MG63 (cell line): ENCODE results near the gene FILIP1L. TPM values are rescaled to one million over a fixed set of nuclear protein-coding genes. Genes with fewer than 3 reads are reported as not detected.
A peak's percentile ranks its signal among the peaks of the same experiment; 100 is the strongest.

ENCODE experiments used
- DNase-seq: peaks from one replicate; pipeline ENCODE4 v3.0.0-alpha.2; 2020
- H3K27me3 ChIP-seq: fragments of 250-450 bp; sonication (Bioruptor Pico); 2 replicates; pipeline ENCODE4 v1.5.1; 2020; ENCODE audit warnings: mild to moderate bottlenecking, moderate library complexity
- H3K36me3 ChIP-seq: fragments of 250-450 bp; sonication (Bioruptor Pico); 2 replicates; pipeline ENCODE4 v1.5.1; 2020; ENCODE audit warnings: mild to moderate bottlenecking, moderate library complexity
- H3K4me3 ChIP-seq: fragments of 250-450 bp; sonication (Bioruptor Pico); 2 replicates; pipeline ENCODE4 v1.5.1; 2020; ENCODE audit warnings: mild to moderate bottlenecking, moderate library complexity
- H3K9me3 ChIP-seq: fragments of 250-450 bp; sonication (Bioruptor Pico); 2 replicates; pipeline ENCODE4 v1.5.1; 2020; ENCODE audit warnings: mild to moderate bottlenecking, moderate library complexity
- total RNA-seq: library from RNA; depleted of rRNA; stranded (reverse); fragments of >200 nt; shearing (Covaris generic); gene quantifications from 2 replicates; pipeline ENCODE4 v1.2.3, GENCODE V29; 2014; ENCODE audit warnings: low replicate concordance

FILIP1L gene
- total RNA-seq, 1 experiment from 2014 or later: 19.9 TPM

- no peaks in the 10 kb centered on the region for H3K9me3 ChIP-seq
- no peak overlapping the region for H3K4me3 ChIP-seq
- H3K36me3 ChIP-seq: no peaks in the 10 kb centered on the region; the same call in 1 of the 2 replicates
- no peak for DNase-seq
- H3K27me3 ChIP-seq: no peaks in the 10 kb centered on the region
These were observed 186.4 kb downstream of the FILIP1L start for GRCh38 chr3:99927671-99928457.

DNA sequence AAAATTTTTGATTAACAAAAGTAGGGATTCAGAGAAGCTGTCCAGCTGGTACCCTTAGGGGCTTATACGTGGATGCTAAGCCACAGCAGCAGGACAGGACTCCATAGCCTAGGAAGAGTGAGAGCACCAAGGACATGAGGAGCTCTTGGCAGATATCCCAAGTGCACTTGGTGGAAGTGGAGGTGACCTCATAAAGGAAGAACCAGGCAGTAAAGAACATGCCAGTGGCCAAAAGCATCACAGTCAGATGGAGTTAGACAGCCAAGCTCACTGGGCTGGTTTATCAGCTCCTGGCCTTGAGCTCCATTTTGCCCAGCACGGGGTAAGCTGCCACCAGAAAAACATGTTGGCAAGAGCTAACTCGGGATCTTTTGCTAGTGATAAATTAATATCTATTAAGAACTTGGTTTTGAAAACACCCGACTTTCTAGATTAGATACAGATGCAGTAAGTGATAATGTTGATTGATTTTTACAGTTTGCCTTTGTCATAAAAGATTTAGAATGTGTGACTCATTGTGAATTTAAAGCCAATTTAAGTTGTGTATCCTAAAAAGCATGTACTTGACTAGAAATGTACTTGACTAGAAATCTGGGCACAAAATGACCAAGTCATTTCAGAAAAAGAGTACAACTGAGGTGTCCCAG lies 188.6 kb downstream of the FILIP1L start:
- Histone ChIP-seq H3K27me3 (no peaks in the 10 kb centered on the region), H3K4me3 (no peak overlapping the region), H3K36me3 (no peaks in the 10 kb centered on the region; the same call in 1 of the 2 replicates), H3K9me3 (no peaks in the 10 kb centered on the region)
- DNase-seq: peak; percentile 90

GRCh38 chr3:99923873-99924272 lies 190.4 kb downstream of the FILIP1L start:
- Histone ChIP-seq H3K4me3 (no peak overlapping the region), H3K27me3 (no peaks in the 10 kb centered on the region), H3K9me3 (no peaks in the 10 kb centered on the region), H3K36me3 (no peaks in the 10 kb centered on the region; the same call in 1 of the 2 replicates)
- DNase-seq: no peak

DNA sequence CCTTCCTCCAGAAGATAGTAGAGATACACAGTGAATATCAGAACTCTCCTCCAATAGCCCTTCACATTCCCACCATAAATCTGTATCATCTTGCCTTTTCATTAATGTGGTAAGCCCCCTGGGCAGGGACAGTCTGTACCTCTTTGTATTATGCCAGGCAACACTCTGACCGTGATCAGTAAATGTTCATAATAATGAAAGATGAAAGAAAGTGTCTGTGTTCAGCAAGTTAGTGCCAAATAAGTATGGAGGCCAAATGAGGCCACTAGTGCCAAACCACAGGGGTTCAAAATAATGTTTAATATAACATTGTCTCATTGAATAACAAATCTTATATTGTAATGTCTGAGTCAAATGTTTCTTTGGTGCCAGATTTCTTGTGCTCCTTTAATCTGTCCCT lies 192.3 kb downstream of the FILIP1L start:
- peak; percentile 69 for DNase-seq
- Histone ChIP-seq H3K27me3 (no peaks in the 10 kb centered on the region), H3K9me3 (no peaks in the 10 kb centered on the region), H3K4me3 (no peak overlapping the region), H3K36me3 (no peaks in the 10 kb centered on the region; the same call in 1 of the 2 replicates)

- Histone ChIP-seq H3K36me3 (no peaks in the 10 kb centered on the region; the same call in 1 of the 2 replicates), H3K27me3 (no peaks in the 10 kb centered on the region), H3K4me3 (no peak overlapping the region), H3K9me3 (no peaks in the 10 kb centered on the region)
- DNase-seq: no peak
These were observed 193.0 kb downstream of the FILIP1L start for GRCh38 chr3:99921377-99921695.

DNA sequence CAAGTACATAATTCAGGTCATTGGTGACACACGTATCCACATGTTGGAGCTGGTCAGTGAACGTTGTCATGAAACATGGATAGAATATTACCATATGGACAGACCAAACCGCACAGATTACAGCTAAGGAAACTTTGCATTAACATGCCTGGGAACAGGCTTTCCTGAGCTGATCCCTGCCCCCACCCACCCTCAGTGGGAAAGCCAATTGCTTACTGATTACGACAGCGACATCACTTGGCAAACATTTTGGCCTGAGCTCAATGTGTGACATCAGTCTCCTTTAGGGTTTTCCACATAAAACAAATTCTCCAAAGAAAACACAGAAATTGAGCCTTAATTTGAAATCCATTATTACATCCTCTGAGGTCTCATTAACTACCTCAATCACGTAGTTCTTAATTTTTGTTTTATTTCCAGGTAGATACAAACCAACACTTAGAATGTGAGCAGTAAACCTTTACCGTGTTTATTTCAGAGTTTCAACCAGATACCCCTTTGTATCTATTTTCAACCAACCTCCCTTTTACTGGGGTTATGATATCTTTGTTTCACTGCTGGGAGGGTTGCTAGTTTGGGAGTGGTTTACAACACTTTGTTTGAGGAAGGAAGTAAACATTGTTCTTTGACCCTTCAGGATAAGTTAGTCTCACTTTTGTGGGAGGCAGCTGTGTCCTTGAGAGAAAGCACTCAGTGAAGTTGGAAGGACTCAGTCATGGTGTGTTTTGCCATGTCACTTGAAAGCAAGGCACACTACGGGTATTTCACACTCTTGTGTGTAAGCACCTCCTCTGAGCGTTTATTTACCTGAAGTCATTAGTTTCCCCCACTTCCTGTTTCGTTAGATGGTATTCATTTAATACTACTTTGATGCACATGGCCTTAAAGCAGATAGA lies 193.6 kb downstream of the FILIP1L start:
- Histone ChIP-seq H3K36me3 (no peaks in the 10 kb centered on the region; the same call in 1 of the 2 replicates), H3K4me3 (no peak overlapping the region)
- DNase-seq: peak; percentile 79

GRCh38 chr3:99919694-99920093 lies 194.6 kb downstream of the FILIP1L start:
- no peaks in the 10 kb centered on the region for H3K27me3 ChIP-seq
- no peak overlapping the region for H3K4me3 ChIP-seq
- H3K9me3 ChIP-seq: no peaks in the 10 kb centered on the region
- H3K36me3 ChIP-seq: no peaks in the 10 kb centered on the region; the same call in 1 of the 2 replicates
- DNase-seq: no peak

More for the DNA sequence above, 193.6 kb downstream of the FILIP1L start:
- Histone ChIP-seq H3K27me3 (no peaks in the 10 kb centered on the region), H3K9me3 (no peaks in the 10 kb centered on the region)

DNA sequence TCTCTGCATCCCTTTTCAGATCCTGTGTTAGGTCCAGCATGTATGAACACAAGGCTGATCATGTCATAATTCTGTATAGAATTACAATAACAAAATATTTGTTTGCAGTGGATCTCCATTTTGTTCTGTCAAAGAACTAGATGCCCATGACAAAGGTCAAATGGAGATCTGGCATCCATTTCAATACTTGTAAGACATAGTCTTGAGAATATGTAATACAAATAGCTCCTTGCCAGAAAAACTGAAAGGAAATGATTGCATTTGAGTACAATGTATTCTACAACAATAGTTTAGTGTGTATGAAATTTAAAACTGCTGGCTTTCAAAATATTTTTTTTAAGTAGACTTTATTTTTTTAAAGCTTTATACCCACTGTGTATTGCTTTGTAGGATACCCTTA lies 195.6 kb downstream of the FILIP1L start:
- Histone ChIP-seq H3K36me3 (no peaks in the 10 kb centered on the region; the same call in 1 of the 2 replicates), H3K4me3 (no peak overlapping the region), H3K9me3 (no peaks in the 10 kb centered on the region), H3K27me3 (no peaks in the 10 kb centered on the region)
- no peak for DNase-seq

- H3K9me3 ChIP-seq: no peaks in the 10 kb centered on the region
- H3K36me3 ChIP-seq: no peaks in the 10 kb centered on the region; the same call in 1 of the 2 replicates
- H3K27me3 ChIP-seq: no peaks in the 10 kb centered on the region
- no peak overlapping the region for H3K4me3 ChIP-seq
- no peak for DNase-seq
These were observed 198.3 kb downstream of the FILIP1L start for GRCh38 chr3:99915906-99916432.

DNA sequence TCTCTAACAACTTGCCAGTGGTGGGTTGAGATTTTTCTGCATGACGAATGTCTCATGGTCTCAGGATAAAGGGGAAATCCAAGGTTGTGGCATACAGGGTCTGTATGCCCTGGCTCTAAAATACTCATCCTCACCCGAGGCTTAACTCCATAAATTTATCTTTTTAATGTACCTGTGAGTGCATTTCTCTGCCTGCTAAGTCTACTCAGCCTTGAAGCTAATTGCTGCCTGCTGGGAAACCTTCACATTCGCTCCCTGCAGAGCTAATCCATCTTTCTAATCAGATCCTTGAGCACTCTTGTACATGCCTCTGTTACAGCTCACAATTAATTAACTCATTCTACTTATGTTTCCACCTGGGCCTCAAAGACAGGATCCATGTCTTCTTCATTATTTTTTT lies 202.9 kb downstream of the FILIP1L start:
- Histone ChIP-seq H3K4me3 (no peak overlapping the region), H3K36me3 (no peaks in the 10 kb centered on the region), H3K27me3 (no peaks in the 10 kb centered on the region), H3K9me3 (no peaks in the 10 kb centered on the region)
- DNase-seq: no peak

DNA sequence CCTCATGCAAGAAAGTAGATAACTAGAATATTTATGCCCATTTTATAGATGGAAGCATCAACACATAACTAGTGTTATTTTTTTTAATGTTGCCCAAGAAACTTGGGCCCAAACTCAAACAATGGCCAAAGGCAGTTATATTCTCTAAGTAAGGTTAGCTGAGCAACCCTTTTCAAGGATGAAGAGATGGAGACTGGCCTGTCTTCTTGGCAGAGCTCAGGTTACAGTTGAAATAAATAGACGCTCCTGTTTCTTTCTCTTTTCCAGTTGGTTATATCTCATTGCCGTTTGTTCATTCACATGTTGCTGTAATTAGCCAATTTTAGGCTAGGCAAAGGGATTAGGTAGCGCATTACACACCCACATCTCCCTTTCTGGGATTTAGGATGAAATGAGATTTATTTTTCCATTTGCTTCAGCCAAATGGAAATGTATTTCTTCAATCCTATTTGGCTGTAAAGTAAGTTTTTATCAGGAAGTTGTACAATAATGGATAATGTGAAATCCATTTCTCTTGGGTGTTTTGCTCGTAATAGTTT lies 203.5 kb downstream of the FILIP1L start:
- no peaks in the 10 kb centered on the region for H3K9me3 ChIP-seq
- DNase-seq: no peak
- no peaks in the 10 kb centered on the region for H3K27me3 ChIP-seq
- no peaks in the 10 kb centered on the region for H3K36me3 ChIP-seq
- H3K4me3 ChIP-seq: no peak overlapping the region

- H3K27me3 ChIP-seq: no peaks in the 10 kb centered on the region
- DNase-seq: peak; percentile 50
- no peaks in the 10 kb centered on the region for H3K36me3 ChIP-seq
- H3K4me3 ChIP-seq: no peak overlapping the region
- no peaks in the 10 kb centered on the region for H3K9me3 ChIP-seq
These were observed 204.4 kb downstream of the FILIP1L start for GRCh38 chr3:99909714-99910495.

- no peak for DNase-seq
- Histone ChIP-seq H3K27me3 (no peaks in the 10 kb centered on the region), H3K9me3 (no peaks in the 10 kb centered on the region), H3K36me3 (no peaks in the 10 kb centered on the region), H3K4me3 (no peak overlapping the region)
These were observed 206.2 kb downstream of the FILIP1L start for GRCh38 chr3:99907959-99908544.

DNA sequence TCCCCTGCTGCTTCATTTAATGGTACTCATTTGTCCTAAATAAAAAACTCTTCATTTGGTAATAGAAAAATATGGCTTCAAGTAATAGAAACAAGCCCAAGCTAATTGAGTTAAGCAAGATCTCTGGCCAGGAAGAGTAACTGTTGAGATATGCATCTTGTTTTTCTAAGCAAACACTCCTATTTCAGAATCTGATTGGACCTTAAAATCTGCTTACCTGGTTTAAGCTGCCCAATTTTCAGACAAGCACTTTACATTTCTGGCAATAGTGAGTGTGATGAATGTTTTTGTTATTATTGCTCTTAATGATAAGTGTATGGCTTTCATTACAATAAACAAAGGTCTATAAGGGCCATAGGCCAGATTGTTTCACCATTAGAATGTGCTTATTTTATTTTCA lies 210.4 kb downstream of the FILIP1L start:
- H3K4me3 ChIP-seq: no peak overlapping the region

DNA sequence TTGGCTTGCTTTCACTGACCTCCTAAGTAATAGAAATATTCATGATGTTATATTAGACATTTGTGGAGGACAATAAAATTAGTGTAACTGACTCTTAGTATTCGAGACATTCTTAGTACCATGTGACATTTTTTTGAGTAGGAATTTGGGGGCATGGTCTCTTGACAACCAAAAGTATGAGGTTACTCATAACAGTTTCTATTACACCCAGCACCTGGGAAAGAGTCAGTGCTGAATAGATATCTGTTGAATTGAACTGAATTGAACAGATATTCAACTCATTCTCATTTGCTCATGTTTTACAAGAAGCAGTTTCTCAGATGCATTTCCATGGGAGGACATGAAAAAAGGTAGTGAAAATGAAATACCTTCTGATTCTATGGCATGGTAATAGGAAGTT lies 212.2 kb downstream of the FILIP1L start:
- no peak overlapping the region for H3K4me3 ChIP-seq
- H3K27me3 ChIP-seq: no peaks in the 10 kb centered on the region
- no peaks in the 10 kb centered on the region for H3K9me3 ChIP-seq
- no peaks in the 10 kb centered on the region for H3K36me3 ChIP-seq
- DNase-seq: no peak

More for the DNA sequence above, 210.4 kb downstream of the FILIP1L start:
- Histone ChIP-seq H3K9me3 (no peaks in the 10 kb centered on the region), H3K36me3 (no peaks in the 10 kb centered on the region), H3K27me3 (no peaks in the 10 kb centered on the region)
- DNase-seq: no peak
